ENCODE measurements around the gene ATP2A2. TPM values are rescaled to one million over a fixed set of nuclear protein-coding genes. Genes with fewer than 3 reads are reported as not detected.

ATP2A2 gene
- total RNA-seq, 1 donor from 2014 or later, result 99.5 TPM

- Mint-ChIP-seq H3K9me3 (no peaks in the 10 kb centered on the region), H3K27me3 (ENCODE audit: insufficient read depth, low read depth) (no peaks in the 10 kb centered on the region), H3K27ac (no peak overlapping the region), H3K36me3 (peaks cover 5% of the 10 kb centered on the region), H3K4me3 (no peak overlapping the region), H3K4me1 (peaks cover 48% of the 10 kb centered on the region)
- Histone ChIP-seq H4K20me1 (ENCODE audit: low read depth) (no peaks in the 10 kb centered on the region), H3K9ac (no peak overlapping the region), H3F3A (ENCODE audit: low read depth) (peaks cover 11% of the 10 kb centered on the region), H3K9me3 (ENCODE audit: low read depth) (no peaks in the 10 kb centered on the region), H2AFZ (replicated peaks) (no peak overlapping the region), H3K4me2 (no peak overlapping the region), H3K4me3 (no peak overlapping the region), H3K79me2 (ENCODE audit: low read depth) (no peaks in the 10 kb centered on the region), H3K4me1 (peaks cover 31% of the 10 kb centered on the region), H3K27ac (no peak overlapping the region), H3K36me3 (no peaks in the 10 kb centered on the region), H3K27me3 (no peaks in the 10 kb centered on the region)
- TF ChIP-seq EZH2 (IDR thresholded peaks at IDR 0.05) (no peak), CTCF (IDR thresholded peaks at IDR 0.05) (no peak), EZH2phosphoT487 (IDR thresholded peaks at IDR 0.05) (no peak)
- no peak for DNase-seq (ENCODE audit: low spot score)
Observed at GRCh38 chr12:110269622-110270124, 11.4 kb upstream of the ATP2A2 start.

- Histone ChIP-seq H3K27ac (no peak overlapping the region), H3K27me3 (no peaks in the 10 kb centered on the region), H3K9me3 (ENCODE audit: low read depth) (no peaks in the 10 kb centered on the region), H3F3A (ENCODE audit: low read depth) (peaks cover 11% of the 10 kb centered on the region), H4K20me1 (ENCODE audit: low read depth) (no peaks in the 10 kb centered on the region), H2AFZ (replicated peaks) (no peak overlapping the region), H3K4me2 (peak overlapping the region; percentile 16), H3K4me1 (peaks cover 31% of the 10 kb centered on the region), H3K4me3 (no peak overlapping the region), H3K9ac (no peak overlapping the region), H3K79me2 (ENCODE audit: low read depth) (no peaks in the 10 kb centered on the region), H3K36me3 (no peaks in the 10 kb centered on the region)
- Mint-ChIP-seq H3K27me3 (ENCODE audit: insufficient read depth, low read depth) (no peaks in the 10 kb centered on the region), H3K36me3 (peaks cover 5% of the 10 kb centered on the region), H3K27ac (no peak overlapping the region), H3K4me1 (peaks cover 48% of the 10 kb centered on the region), H3K4me3 (no peak overlapping the region), H3K9me3 (no peaks in the 10 kb centered on the region)
- TF ChIP-seq EZH2 (IDR thresholded peaks at IDR 0.05) (no peak), EZH2phosphoT487 (IDR thresholded peaks at IDR 0.05) (no peak), CTCF (IDR thresholded peaks at IDR 0.05) (no peak)
- peak; percentile 12 for DNase-seq (ENCODE audit: low spot score)
Observed at GRCh38 chr12:110270125-110270962, 10.7 kb upstream of the ATP2A2 start.

GRCh38 chr12:110271015-110271414, 10.0 kb upstream of the ATP2A2 start:
- H3K27me3 Mint-ChIP-seq (ENCODE audit: insufficient read depth, low read depth), result no peaks in the 10 kb centered on the region
- no peak overlapping the region for H3K9ac ChIP-seq
- no peak overlapping the region for H3K4me3 ChIP-seq
- no peak overlapping the region for H2AFZ ChIP-seq (replicated peaks)
- no peaks in the 10 kb centered on the region for H3K79me2 ChIP-seq (ENCODE audit: low read depth)
- H3K4me2 ChIP-seq, result no peak overlapping the region
- H3K9me3 ChIP-seq (ENCODE audit: low read depth), result no peaks in the 10 kb centered on the region
- H3K4me1 Mint-ChIP-seq, result peaks cover 48% of the 10 kb centered on the region
- no peak for TF ChIP-seq EZH2 (IDR thresholded peaks at IDR 0.05)
- TF ChIP-seq CTCF (IDR thresholded peaks at IDR 0.05), result no peak
- TF ChIP-seq EZH2phosphoT487 (IDR thresholded peaks at IDR 0.05), result no peak
- H3K27ac ChIP-seq, result no peak overlapping the region
- peaks cover 31% of the 10 kb centered on the region for H3K4me1 ChIP-seq
- no peak overlapping the region for H3K4me3 Mint-ChIP-seq
- H3F3A ChIP-seq (ENCODE audit: low read depth), result peaks cover 11% of the 10 kb centered on the region
- peaks cover 5% of the 10 kb centered on the region for H3K36me3 Mint-ChIP-seq
- H3K27ac Mint-ChIP-seq, result no peak overlapping the region
- no peaks in the 10 kb centered on the region for H3K27me3 ChIP-seq
- H4K20me1 ChIP-seq (ENCODE audit: low read depth), result no peaks in the 10 kb centered on the region
- DNase-seq (ENCODE audit: low spot score), result no peak
- H3K36me3 ChIP-seq, result no peaks in the 10 kb centered on the region
- no peaks in the 10 kb centered on the region for H3K9me3 Mint-ChIP-seq

All from neural progenitor cell (in vitro differentiated cells).